ENCODE measurements around the gene TMEM63A. TPM values are rescaled to one million over a fixed set of nuclear protein-coding genes. Genes with fewer than 3 reads are reported as not detected.

TMEM63A gene
- polyA plus RNA-seq, 1 donor from 2014 or later, result not detected

DNA sequence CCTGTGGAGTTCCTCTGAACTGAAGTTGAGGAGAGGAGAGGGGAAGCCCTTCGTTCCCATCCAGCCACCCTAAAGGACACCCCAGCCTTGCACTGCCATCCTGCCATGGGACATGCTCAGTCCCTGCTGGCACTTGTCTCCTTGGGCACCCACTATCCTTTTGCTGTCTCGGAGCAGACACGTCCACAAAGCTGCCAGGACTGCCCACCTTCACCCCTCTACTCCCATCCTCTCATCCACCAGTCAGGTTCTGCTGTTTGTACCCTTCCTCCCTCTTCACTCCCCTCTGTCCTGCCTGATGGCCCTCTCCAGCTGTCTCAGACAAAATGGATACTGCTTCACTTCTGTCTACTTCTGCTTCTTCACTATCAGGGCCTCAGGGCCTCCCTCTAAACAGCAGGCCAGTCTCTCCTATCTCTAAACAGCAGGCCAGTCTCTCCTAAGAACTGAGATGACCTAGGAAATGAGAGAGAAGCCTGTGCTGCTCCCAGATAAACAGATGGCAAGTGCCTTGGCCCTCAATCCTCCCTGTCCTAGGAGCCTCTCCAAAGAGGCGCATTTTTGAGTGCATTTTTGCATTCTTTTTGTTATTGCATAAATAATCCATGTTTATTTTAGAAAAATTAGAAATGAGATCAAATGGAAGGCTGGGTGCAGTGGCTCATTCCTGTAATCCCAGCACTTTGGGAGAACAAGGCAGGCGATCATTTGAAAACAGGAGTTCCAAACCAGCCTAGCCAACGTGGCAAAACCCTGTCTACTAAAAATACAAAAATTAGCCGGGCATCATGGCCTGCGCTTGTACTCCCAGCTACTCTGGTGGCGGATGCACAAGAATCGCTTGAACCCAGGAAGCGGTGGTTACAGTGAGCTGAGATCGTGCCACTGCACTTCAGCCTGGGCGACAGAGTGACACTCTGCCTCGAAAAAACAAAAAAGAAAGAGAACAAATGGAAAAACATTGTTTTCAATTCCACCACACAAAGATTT, 46.3 kb upstream of the TMEM63A start:
- no peak overlapping the region for H3K9ac ChIP-seq (ENCODE audit: low read length)

DNA sequence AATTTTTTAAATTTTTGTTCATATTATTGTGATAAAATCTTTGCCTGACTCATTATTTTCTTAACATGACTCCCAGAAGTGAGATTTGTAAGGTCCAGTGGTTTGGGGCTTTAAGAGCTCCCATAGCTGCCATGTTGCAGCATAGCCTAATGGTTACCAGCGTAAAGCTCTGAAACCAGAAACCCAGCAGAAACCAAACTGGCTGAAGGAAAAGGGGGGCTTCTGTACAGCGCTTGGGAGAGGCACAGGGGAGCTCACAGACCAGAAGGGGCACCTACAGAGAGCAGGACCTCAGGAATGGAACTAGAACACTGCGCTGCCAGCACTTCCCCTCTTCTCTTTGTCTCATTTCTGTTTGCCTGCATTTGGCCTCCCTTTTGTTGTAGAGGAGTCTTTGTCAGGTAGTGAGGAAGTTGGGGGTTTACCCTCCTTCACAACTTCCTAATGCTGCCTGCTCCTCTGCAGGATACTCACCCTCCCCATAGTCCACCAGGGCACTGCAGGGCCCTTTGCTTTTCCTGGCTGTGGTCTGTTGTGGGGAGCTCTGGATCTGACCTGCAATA, 44.5 kb upstream of the TMEM63A start:
- Histone ChIP-seq H3K27me3 (ENCODE audit: insufficient read depth, low read depth, low read length) (no peaks in the 10 kb centered on the region), H3K9me2 (ENCODE audit: insufficient read depth, low read length) (no peaks in the 10 kb centered on the region), H3K4me2 (ENCODE audit: low read length) (no peak overlapping the region), H3K4me3 (ENCODE audit: low read length) (no peak overlapping the region), H3F3A (ENCODE audit: insufficient read depth, low read length, poor library complexity, severe bottlenecking) (no peaks in the 10 kb centered on the region), H3K36me3 (ENCODE audit: insufficient read depth, low read length) (no peaks in the 10 kb centered on the region), H2AFZ (ENCODE audit: low read depth, low read length) (no peak overlapping the region), H3K27ac (ENCODE audit: low read length) (no peak overlapping the region), H3K9me3 (ENCODE audit: low read length) (no peaks in the 10 kb centered on the region), H3K9ac (ENCODE audit: low read length) (no peak overlapping the region), H3K79me2 (replicated peaks; ENCODE audit: insufficient read depth, low read length) (peaks cover 6% of the 10 kb centered on the region), H4K20me1 (ENCODE audit: insufficient read depth) (no peaks in the 10 kb centered on the region)
- TF ChIP-seq EP300 (conservative IDR thresholded peaks at IDR 0.05; ENCODE audit: poor library complexity, severe bottlenecking), result no peak
- TF ChIP-seq RAD21 (conservative IDR thresholded peaks at IDR 0.05), result no peak
- no peak for TF ChIP-seq POLR2AphosphoS5 (IDR thresholded peaks at IDR 0.05)
- no peak for TF ChIP-seq TAF1 (IDR thresholded peaks at IDR 0.05; ENCODE audit: low read depth)
- no peak for TF ChIP-seq MXI1 (conservative IDR thresholded peaks at IDR 0.05; ENCODE audit: poor library complexity, severe bottlenecking)
- TF ChIP-seq, protein P1, sequence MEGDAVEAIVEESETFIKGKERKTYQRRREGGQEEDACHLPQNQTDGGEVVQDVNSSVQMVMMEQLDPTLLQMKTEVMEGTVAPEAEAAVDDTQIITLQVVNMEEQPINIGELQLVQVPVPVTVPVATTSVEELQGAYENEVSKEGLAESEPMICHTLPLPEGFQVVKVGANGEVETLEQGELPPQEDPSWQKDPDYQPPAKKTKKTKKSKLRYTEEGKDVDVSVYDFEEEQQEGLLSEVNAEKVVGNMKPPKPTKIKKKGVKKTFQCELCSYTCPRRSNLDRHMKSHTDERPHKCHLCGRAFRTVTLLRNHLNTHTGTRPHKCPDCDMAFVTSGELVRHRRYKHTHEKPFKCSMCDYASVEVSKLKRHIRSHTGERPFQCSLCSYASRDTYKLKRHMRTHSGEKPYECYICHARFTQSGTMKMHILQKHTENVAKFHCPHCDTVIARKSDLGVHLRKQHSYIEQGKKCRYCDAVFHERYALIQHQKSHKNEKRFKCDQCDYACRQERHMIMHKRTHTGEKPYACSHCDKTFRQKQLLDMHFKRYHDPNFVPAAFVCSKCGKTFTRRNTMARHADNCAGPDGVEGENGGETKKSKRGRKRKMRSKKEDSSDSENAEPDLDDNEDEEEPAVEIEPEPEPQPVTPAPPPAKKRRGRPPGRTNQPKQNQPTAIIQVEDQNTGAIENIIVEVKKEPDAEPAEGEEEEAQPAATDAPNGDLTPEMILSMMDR (IDR thresholded peaks at IDR 0.05; ENCODE audit: poor library complexity, severe bottlenecking), result no peak

More for the DNA sequence above, 46.3 kb upstream of the TMEM63A start:
- Histone ChIP-seq H3K9me2 (ENCODE audit: insufficient read depth, low read length) (no peaks in the 10 kb centered on the region), H3K9me3 (ENCODE audit: low read length) (no peaks in the 10 kb centered on the region), H3F3A (ENCODE audit: insufficient read depth, low read length, poor library complexity, severe bottlenecking) (no peaks in the 10 kb centered on the region), H3K36me3 (ENCODE audit: insufficient read depth, low read length) (no peaks in the 10 kb centered on the region), H3K4me3 (ENCODE audit: low read length) (no peak overlapping the region), H3K27ac (ENCODE audit: low read length) (no peak overlapping the region), H2AFZ (ENCODE audit: low read depth, low read length) (no peak overlapping the region), H4K20me1 (ENCODE audit: insufficient read depth) (no peaks in the 10 kb centered on the region), H3K79me2 (replicated peaks; ENCODE audit: insufficient read depth, low read length) (no peaks in the 10 kb centered on the region), H3K4me2 (ENCODE audit: low read length) (no peak overlapping the region), H3K27me3 (ENCODE audit: insufficient read depth, low read depth, low read length) (no peaks in the 10 kb centered on the region)
- TF ChIP-seq REST (IDR thresholded peaks at IDR 0.05; ENCODE audit: borderline replicate concordance) (no peak), POLR2AphosphoS5 (IDR thresholded peaks at IDR 0.05) (no peak)
